Measurements from ENCODE around the gene SS18L1.

- TF ChIP-seq CTCF (conservative IDR thresholded peaks at IDR 0.05) (no peak), EZH2 (IDR thresholded peaks at IDR 0.05; ENCODE audit: low read depth) (no peak)
These were observed 5.3 kb downstream of the SS18L1 start for GRCh38 chr20:62148908-62149314.
